SH-SY5Y (cell line): ENCODE data around the gene OR14I1.

ENCODE experiments used
- GATA2 ChIP-seq: IDR thresholded peaks from 2 replicates; pipeline ENCODE4 v1.6.1; 2011; ENCODE audit warnings: mild to moderate bottlenecking, low read depth, low read length
- GATA3 ChIP-seq: IDR thresholded peaks from 2 replicates; pipeline ENCODE4 v1.6.1; 2011; ENCODE audit warnings: low read depth, mild to moderate bottlenecking, low read length, moderate library complexity

DNA sequence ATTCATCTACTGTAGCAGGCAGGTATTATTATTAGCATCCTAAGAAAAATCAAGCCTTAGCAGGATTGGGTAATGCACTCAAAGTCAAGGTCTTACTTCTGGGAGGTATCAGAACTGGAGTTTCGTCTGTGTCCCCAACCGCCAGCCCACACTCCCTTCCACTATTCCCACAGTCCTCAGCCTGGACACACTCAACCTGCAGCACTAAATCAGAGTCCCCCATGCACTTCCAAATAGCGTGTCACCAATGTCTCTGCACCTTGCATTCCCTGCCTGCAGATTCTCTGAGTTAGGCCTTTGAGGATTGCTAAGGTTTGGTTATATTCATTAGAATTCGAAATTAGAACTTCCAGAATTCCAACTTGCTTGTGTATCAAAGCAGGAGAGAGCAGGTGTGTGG, 49.1 kb upstream of the OR14I1 start:
- TF ChIP-seq GATA3 (no peak), GATA2 (no peak)
